Left lung (tissue), 10 donors: ENCODE data around the gene SDK1. TPM values are rescaled to one million over a fixed set of nuclear protein-coding genes. Genes with fewer than 3 reads are reported as not detected.

Experiments used
- ATAC-seq: fragments of 200-7000 bp; cut with Tn5 transposase; one replicate; pipeline ENCODE4 v1.9.1; 2020; ENCODE audit warnings: moderate library complexity
- DNase-seq, 4 donors: peaks; one replicate each; pipeline ENCODE4 v3.0.0-alpha.2; 2013 to 2020
- H3K27ac ChIP-seq, 2 donors: fragments of 200-600 bp; sonication (generic) in 1 of 2; one replicate each; pipeline versions ENCODE4 v1.5.0 to v1.8.0; 2020 to 2021
- H3K27me3 ChIP-seq, 2 donors: fragments of 200-600 bp; sonication (generic) in 1 of 2; one replicate each; pipeline versions ENCODE4 v1.5.0 to v1.8.0; 2020 to 2021
- H3K36me3 ChIP-seq, 2 donors: fragments of 200-600 bp; sonication (generic) in 1 of 2; one replicate each; pipeline versions ENCODE4 v1.5.0 to v1.8.0; 2020 to 2021
- H3K4me1 ChIP-seq, 2 donors: fragments of 200-600 bp; one replicate each; pipeline ENCODE4 v1.8.0; 2021
- H3K4me3 ChIP-seq, 2 donors: fragments of 200-600 bp; sonication (generic) in 1 of 2; one replicate each; pipeline versions ENCODE4 v1.5.0 to v1.8.0; 2020 to 2021; ENCODE audit warnings: mild to moderate bottlenecking in 1 of 2
- H3K9me3 ChIP-seq, 2 donors: fragments of 200-600 bp; sonication (generic) in 1 of 2; one replicate each; pipeline versions ENCODE4 v1.5.0 to v1.8.0; 2020 to 2021
- intact Hi-C, 2 donors: fragments of 100-400 bp; cut with DNase I; formaldehyde crosslinking; loops; one replicate each; pipeline versions ENCODE4 v1.11.2 to v1.14.2; 2022
- polyA plus RNA-seq, 6 donors: library from polyadenylated mRNA; unstranded; fragments of 120-200 nt; gene quantifications; one replicate each; pipeline ENCODE4 v1.2.1, GENCODE V29; 2013; ENCODE audit not compliant: insufficient read length in 6 of 6
- total RNA-seq, 2 donors: library from RNA; stranded (reverse); fragmentation: NEBNext Ultra II Directional; extraction: Animal tissue kit (Norgen Biotek cat#: 25700); gene quantifications; one replicate each; pipeline ENCODE4 v1.2.1, GENCODE V29; 2021
- TF ChIP-seq, protein P1 (sequence below), 2 donors: fragments of 200-600 bp; sonication (generic) in 1 of 2; IDR thresholded peaks; one replicate each; pipeline versions ENCODE4 v1.5.0 to v1.8.0; 2021; ENCODE audit warnings: antibody characterized with exemption in 2 of 2
- donor health status: DM: no; HTN: yes; CAD: no.
- donor health status: DM: no; HTN: no; CAD: no.

Gene SDK1
- total and polyA plus RNA-seq, 8 donors, result 5.5 to 17.6 (median 13.0) TPM

DNA sequence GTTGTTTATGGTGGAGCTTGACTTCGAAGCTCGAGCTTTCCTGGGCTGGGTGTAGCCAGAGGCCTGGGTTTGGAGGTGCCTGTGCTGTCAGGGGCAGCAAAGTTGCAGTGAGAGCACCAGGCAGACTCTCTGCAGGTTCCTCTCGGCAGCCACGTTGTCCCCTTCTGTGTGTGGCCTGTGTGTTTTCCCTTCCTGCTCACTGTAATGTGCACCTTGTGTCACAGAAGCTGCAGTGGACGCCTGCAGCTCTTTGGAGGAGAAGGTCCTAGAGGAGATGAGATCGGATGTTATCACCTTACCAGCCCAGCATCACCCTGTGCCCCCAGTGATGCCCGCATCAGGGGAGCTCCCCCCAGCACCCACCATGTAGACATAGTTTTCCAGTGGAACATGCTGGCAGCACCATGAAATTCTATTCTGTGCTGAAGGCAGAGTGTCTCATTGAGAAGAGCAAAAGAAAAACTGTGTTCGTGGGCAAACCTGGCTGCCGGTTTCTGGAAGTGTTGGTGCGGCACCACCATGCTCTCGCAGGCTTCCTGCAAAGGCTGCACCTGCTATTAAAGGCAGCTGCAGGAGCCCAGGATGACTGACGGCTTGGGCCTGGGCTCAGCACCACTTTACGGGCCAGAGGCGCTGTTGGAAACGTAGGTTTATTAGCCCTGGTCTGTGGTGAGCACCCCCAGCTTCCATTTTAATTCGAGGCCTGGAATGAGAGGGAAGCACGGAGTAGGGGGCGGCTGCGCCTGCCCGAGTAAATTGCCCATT, 771.3 kb downstream of the SDK1 start:
- Histone ChIP-seq H3K27me3 (no peaks in the 10 kb centered on the region), H3K9me3 (no peaks in the 10 kb centered on the region), H3K36me3 (no peaks in the 10 kb centered on the region), H3K4me1 (no peaks in the 10 kb centered on the region), H3K27ac (no peak overlapping the region), H3K4me3 (no peak overlapping the region)
- intact Hi-C loops, result no loop called here
- ATAC-seq (no peak), DNase-seq (no peak)
- TF ChIP-seq, protein P1, sequence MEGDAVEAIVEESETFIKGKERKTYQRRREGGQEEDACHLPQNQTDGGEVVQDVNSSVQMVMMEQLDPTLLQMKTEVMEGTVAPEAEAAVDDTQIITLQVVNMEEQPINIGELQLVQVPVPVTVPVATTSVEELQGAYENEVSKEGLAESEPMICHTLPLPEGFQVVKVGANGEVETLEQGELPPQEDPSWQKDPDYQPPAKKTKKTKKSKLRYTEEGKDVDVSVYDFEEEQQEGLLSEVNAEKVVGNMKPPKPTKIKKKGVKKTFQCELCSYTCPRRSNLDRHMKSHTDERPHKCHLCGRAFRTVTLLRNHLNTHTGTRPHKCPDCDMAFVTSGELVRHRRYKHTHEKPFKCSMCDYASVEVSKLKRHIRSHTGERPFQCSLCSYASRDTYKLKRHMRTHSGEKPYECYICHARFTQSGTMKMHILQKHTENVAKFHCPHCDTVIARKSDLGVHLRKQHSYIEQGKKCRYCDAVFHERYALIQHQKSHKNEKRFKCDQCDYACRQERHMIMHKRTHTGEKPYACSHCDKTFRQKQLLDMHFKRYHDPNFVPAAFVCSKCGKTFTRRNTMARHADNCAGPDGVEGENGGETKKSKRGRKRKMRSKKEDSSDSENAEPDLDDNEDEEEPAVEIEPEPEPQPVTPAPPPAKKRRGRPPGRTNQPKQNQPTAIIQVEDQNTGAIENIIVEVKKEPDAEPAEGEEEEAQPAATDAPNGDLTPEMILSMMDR (IDR thresholded peaks at IDR 0.05), result no peak

DNA sequence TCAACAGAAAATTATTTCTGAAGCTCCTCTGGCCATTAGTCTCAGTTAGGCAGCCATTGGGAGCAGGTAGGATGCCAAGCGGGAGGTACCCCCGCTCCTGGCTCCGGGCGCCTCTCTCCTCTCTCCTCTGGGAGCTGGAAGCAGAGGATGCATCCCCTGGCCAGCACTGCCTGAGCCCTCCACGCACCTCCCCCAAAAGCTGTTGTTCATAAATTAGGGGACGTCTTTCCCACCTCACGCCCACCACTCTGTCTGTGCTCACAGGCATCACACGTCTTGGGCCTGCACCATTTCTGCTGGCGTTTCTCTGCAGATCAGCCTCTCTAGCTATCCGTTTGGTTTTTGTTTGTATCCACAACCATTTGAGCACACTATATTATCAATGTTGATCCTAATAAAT, 772.0 kb downstream of the SDK1 start:
- DNase-seq, result no peak
- Histone ChIP-seq H3K9me3 (peaks cover 0 to 2% of the 10 kb centered on the region in 2 donors), H3K4me1 (no peaks in the 10 kb centered on the region), H3K27ac (no peak overlapping the region), H3K4me3 (no peak overlapping the region), H3K27me3 (no peaks in the 10 kb centered on the region), H3K36me3 (no peaks in the 10 kb centered on the region)
- TF ChIP-seq, protein P1 (IDR thresholded peaks at IDR 0.05), result no peak
- intact Hi-C loops, result no loop called here
- ATAC-seq, result no peak

DNA sequence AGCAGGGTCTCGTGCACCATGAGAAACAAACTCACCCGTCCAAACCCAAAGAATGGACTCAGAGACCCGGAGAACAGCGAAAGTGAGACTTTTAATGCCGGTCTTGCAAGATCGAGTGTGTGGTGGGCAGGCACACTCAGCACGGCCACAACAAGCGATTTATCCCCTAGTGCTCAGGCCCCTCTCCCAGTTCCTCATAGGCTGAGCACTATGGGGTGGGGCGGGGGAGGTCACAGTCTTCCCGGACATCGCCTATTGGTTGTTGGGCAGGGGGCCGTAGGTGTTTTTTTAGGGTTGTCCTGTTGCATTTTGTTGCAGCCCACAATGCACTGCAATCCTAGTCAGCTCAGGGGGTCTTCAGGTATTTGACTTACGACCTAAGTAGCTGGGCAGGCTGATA, 772.7 kb downstream of the SDK1 start:
- Histone ChIP-seq H3K27me3 (no peaks in the 10 kb centered on the region), H3K4me3 (no peak overlapping the region), H3K4me1 (no peaks in the 10 kb centered on the region), H3K9me3 (peaks cover 0 to 2% of the 10 kb centered on the region in 2 donors), H3K36me3 (no peaks in the 10 kb centered on the region), H3K27ac (no peak overlapping the region)
- no peak for DNase-seq
- TF ChIP-seq, protein P1 (IDR thresholded peaks at IDR 0.05), result no peak
- no peak for ATAC-seq
- intact Hi-C loops, result no loop called here

DNA sequence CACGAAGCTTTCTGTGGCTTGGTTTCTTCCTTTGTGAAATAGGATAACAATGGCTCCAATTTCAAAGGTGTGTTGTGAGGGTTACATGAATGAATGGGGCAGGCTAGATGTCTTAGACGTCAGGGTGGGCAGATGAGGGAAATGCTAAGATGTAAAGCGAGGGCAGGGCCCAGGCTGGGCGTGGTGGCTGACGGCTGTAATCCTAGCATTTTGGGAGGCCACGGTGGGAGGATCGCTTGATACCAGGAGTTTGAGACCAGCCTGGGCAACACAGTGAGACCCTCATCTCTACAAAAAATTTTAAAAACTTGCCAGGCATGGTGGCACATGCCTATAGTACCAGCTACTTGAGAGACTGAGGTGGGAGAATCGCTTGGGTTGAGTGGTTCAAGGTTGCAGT, 773.4 kb downstream of the SDK1 start:
- Histone ChIP-seq H3K4me3 (no peak overlapping the region), H3K36me3 (no peaks in the 10 kb centered on the region), H3K27ac (no peak overlapping the region), H3K9me3 (peaks cover 0 to 2% of the 10 kb centered on the region in 2 donors), H3K27me3 (no peaks in the 10 kb centered on the region), H3K4me1 (no peaks in the 10 kb centered on the region)
- TF ChIP-seq, protein P1 (IDR thresholded peaks at IDR 0.05), result no peak
- DNase-seq (no peak), ATAC-seq (no peak)
- intact Hi-C loops, result no loop called here

DNA sequence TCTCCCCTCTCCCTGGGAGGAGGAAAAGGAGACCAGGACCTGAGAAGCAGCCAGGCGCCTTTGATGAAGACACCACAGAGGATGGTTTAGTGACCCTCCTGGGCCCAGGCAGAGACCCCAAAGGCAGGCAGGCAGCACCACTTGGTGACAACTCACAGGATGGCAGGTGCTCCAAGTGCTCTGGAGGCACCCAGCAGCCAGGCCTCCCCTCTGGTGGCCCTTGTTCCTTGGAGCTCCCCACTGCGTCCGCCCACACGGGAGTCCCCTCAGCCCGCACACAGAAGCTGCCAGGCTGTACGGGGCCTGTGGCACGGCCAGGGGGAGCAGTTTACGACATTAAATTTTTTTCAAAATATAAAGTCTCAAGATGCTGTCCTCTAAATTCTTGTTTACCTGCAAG, 773.9 kb downstream of the SDK1 start:
- DNase-seq, result no peak
- no peaks in the 10 kb centered on the region for H3K36me3 ChIP-seq
- H3K27me3 ChIP-seq, result no peaks in the 10 kb centered on the region
- H3K4me1 ChIP-seq, result no peaks in the 10 kb centered on the region
- TF ChIP-seq, protein P1 (IDR thresholded peaks at IDR 0.05), result no peak
- intact Hi-C loops, result no loop called here
- ATAC-seq, result no peak
- H3K4me3 ChIP-seq, result no peak overlapping the region
- H3K9me3 ChIP-seq, result peaks cover 0 to 2% of the 10 kb centered on the region in 2 donors
- no peak overlapping the region for H3K27ac ChIP-seq
